Motor neuron (in vitro differentiated cells): ENCODE data around the gene ABCC4. TPM values are rescaled to one million over a fixed set of nuclear protein-coding genes. Genes with fewer than 3 reads are reported as not detected.

Source experiments
- ATAC-seq, 8 experiments: fragments of 200-7000 bp; cut with Tn5 transposase; replicated peaks in 6 of 8; 2 replicates each; pipeline ENCODE4 v1.8.0; 2021; ENCODE audit warnings: mild to moderate bottlenecking in 8 of 8, moderate library complexity in 8 of 8
- H3K27ac ChIP-seq, 2 donors: fragments of 250-450 bp; sonication (Bioruptor Pico); 2 replicates each; pipeline ENCODE4 v1.9.0; 2021; ENCODE audit warnings: antibody characterized with exemption in 2 of 2, mild to moderate bottlenecking in 2 of 2, moderate library complexity in 1 of 2
- H3K4me1 ChIP-seq, 2 donors: fragments of 250-450 bp; sonication (Bioruptor Pico); replicated peaks in 1 of 2; 2 replicates each; pipeline ENCODE4 v1.6.1; 2021; ENCODE audit warnings: antibody characterized with exemption in 2 of 2, mild to moderate bottlenecking in 2 of 2, moderate library complexity in 1 of 2
- H3K4me3 ChIP-seq, 5 donors: fragments of 250-450 bp; sonication (Bioruptor Pico); 2 replicates each; pipeline ENCODE4 v1.9.0; 2021; ENCODE audit warnings: antibody characterized with exemption in 5 of 5, mild to moderate bottlenecking in 5 of 5, moderate library complexity in 4 of 5
- WGBS, 10 experiments: fragments of 450-650 bp; shearing (Covaris generic); methylation state at CpG; one replicate each; pipeline ENCODE4 v1.0.0; 2022; 5-methylcytosine and 5-hydroxymethylcytosine counted together
- in situ Hi-C, 9 experiments: fragments of 400-800 bp; cut with MboI; loops; one replicate each; pipeline ENCODE4 v1.15.0; 2021; ENCODE audit warnings: low sequenced_read_pairs in 9 of 9, low pct_unique_long_range_greater_than_20kb in 2 of 9; ENCODE audit not compliant: unreplicated experiment in 9 of 9
- total RNA-seq, 8 experiments: library from RNA; unstranded; fragments of 300-600 nt; gene quantifications; 2 replicates each; pipeline versions ENCODE4 v1.2.3 to v1.2.4, GENCODE V29; 2022

Gene ABCC4
- total RNA-seq, 8 experiments from 2014 or later = 2.5 to 13.0 (median 8.0) TPM

- in situ Hi-C loops = loop anchor here in 2 of 9 experiments (25.0 kb wide), 2 partner anchors 453 to 478 kb away; partner anchors contain the start of gene SOX21 (in 1 of the 2)
- 89 to 100% (median 100%) methylated on average over 1 to 4 of the region's 4 CpGs; no CpG with 5 or more reads in 2 of the 10 experiments for WGBS, 10 experiments
- Histone ChIP-seq H3K27ac (no peak overlapping the region), H3K4me1 (no peaks in the 10 kb centered on the region), H3K4me3 (no peak overlapping the region)
- ATAC-seq = no peak
Measured at GRCh38 chr13:95164830-95165229, 136.4 kb downstream of the ABCC4 start.

GRCh38 chr13:95160112-95160906 lies 140.9 kb downstream of the ABCC4 start:
- in situ Hi-C loops = loop anchor here in 2 of 9 experiments (25.0 kb wide), 2 partner anchors 448 to 473 kb away; partner anchors contain the start of gene SOX21 (in 1 of the 2)
- Histone ChIP-seq H3K4me1 (peaks cover 0 to 5% of the 10 kb centered on the region in 2 donors), H3K4me3 (no peak overlapping the region), H3K27ac (no peak overlapping the region)
- ATAC-seq = peak in 5 of 8 experiments; percentile 50 to 98 (median 76)
- 52 to 100% (median 84%) methylated on average over 1 to 4 of the region's 4 CpGs; no CpG with 5 or more reads in 2 of the 10 experiments for WGBS, 10 experiments

GRCh38 chr13:95159458-95159857 lies 141.8 kb downstream of the ABCC4 start:
- no peak overlapping the region for H3K4me3 ChIP-seq
- in situ Hi-C loops = loop anchor here in 2 of 9 experiments (25.0 kb wide), 2 partner anchors 447 to 472 kb away; partner anchors contain the start of gene SOX21 (in 1 of the 2)
- WGBS, 10 experiments = 93 to 100% (median 99%) methylated on average over 1 to 6 of the region's 6 CpGs; no CpG with 5 or more reads in 2 of the 10 experiments
- ATAC-seq = no peak
- H3K27ac ChIP-seq = no peak overlapping the region
- H3K4me1 ChIP-seq = peaks cover 3 to 9% of the 10 kb centered on the region in 2 donors

DNA sequence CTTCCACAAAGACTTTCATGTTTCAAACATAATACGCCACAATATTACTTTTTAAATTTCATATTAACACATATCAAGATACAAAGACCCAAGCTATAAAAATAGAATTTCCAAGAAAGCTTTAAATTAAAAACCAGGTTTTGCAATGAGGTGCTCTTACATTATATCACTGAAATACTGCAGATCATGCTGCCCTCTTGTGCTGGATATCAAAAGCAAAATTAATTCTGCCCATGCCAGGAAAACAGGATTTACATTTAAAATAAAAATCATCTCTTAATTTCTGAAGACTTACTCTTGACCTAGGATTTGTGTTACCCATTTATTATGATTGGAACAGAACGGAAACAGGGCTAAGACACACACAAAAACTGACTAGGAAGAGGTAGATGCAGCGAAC lies 145.0 kb downstream of the ABCC4 start:
- WGBS, 10 experiments = 83 to 100% (median 93%) methylated on average over 1 to 3 of the region's 3 CpGs; no CpG with 5 or more reads in 1 of the 10 experiments
- in situ Hi-C loops = loop anchor here in 2 of 9 experiments (25.0 kb wide), 2 partner anchors 444 to 469 kb away; partner anchors contain the start of gene SOX21 (in 1 of the 2)
- no peak for ATAC-seq
- H3K4me3 ChIP-seq = no peak overlapping the region
- H3K27ac ChIP-seq = no peak overlapping the region
- peaks cover 13 to 23% of the 10 kb centered on the region in 2 donors for H3K4me1 ChIP-seq

GRCh38 chr13:95155504-95155903 lies 145.7 kb downstream of the ABCC4 start:
- WGBS, 10 experiments = 49 to 100% (median 73%) methylated on average over 1 to 3 of the region's 3 CpGs
- in situ Hi-C loops = loop anchor here in 2 of 9 experiments (25.0 kb wide), 2 partner anchors 443 to 468 kb away; partner anchors contain the start of gene SOX21 (in 1 of the 2)
- Histone ChIP-seq H3K4me3 (no peak overlapping the region), H3K4me1 (peaks cover 13 to 23% of the 10 kb centered on the region in 2 donors), H3K27ac (no peak overlapping the region)
- ATAC-seq = no peak

- WGBS, 10 experiments = 60 to 100% (median 87%) methylated on average over 1 to 4 of the region's 4 CpGs; no CpG with 5 or more reads in 1 of the 10 experiments
- Histone ChIP-seq H3K4me1 (peaks cover 13 to 23% of the 10 kb centered on the region in 2 donors), H3K4me3 (no peak overlapping the region), H3K27ac (no peak overlapping the region)
- ATAC-seq = no peak
- in situ Hi-C loops = loop anchor here in 2 of 9 experiments (25.0 kb wide), 2 partner anchors 443 to 468 kb away; partner anchors contain the start of gene SOX21 (in 1 of the 2)
Measured at GRCh38 chr13:95155093-95155492, 146.2 kb downstream of the ABCC4 start.

- ATAC-seq = peak; percentile 49 to 91 (median 70)
- 0 to 56% (median 13%) methylated on average over 1 to 3 of the region's 3 CpGs; no CpG with 5 or more reads in 3 of the 10 experiments for WGBS, 10 experiments
- Histone ChIP-seq H3K4me1 (peaks cover 13 to 23% of the 10 kb centered on the region in 2 donors), H3K27ac (no peak overlapping the region), H3K4me3 (no peak overlapping the region)
- in situ Hi-C loops = loop anchor here in 2 of 9 experiments (25.0 kb wide), 2 partner anchors 442 to 467 kb away; partner anchors contain the start of gene SOX21 (in 1 of the 2)
Measured at GRCh38 chr13:95154413-95154886, 146.8 kb downstream of the ABCC4 start.

DNA sequence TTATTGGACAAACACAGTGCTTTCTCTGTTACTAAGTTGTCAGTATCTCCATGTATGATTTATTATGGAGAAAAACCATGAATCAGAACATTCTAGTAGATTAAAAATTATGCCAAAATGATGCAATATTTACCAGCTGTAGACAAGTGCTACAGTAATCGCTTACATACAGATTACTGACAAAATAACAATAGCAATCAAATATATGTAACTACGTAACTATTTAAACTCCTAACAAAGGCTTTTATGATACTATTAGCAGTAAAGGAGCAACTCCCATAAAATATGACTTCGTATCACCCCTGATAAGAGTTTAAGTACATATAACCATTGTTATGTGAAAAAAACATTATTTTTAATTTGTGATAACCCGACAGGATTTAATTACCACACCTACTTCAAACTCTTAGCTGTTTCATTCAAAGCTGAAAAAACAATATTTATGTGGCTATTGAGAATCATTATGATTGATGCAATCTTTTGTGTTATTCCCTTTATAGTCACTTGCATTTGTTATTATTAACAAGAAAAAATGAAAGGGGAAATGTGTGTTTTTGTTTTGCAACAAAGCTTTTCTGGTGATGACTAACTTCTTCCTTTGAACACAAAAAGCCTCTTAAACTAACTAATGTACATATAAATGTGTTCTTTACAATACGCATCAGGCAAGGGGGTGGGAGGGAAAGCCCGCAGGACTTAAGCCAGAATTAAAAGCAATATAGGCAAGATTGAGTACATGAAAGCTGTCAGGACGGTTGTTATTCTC lies 147.4 kb downstream of the ABCC4 start:
- WGBS, 10 experiments = 23 to 86% (median 42%) methylated on average over 3 to 7 of the region's 7 CpGs
- H3K4me1 ChIP-seq = peaks cover 13 to 23% of the 10 kb centered on the region in 2 donors
- ATAC-seq = peak; percentile 52 to 89 (median 81)
- no peak overlapping the region for H3K27ac ChIP-seq
- no peak overlapping the region for H3K4me3 ChIP-seq
- in situ Hi-C loops = loop anchor here in 2 of 9 experiments (25.0 kb wide), 2 partner anchors 442 to 467 kb away; partner anchors contain the start of gene SOX21 (in 1 of the 2)

- Histone ChIP-seq H3K4me3 (no peak overlapping the region), H3K4me1 (peaks cover 13 to 23% of the 10 kb centered on the region in 2 donors), H3K27ac (no peak overlapping the region)
- peak in 2 of 8 experiments; percentile 29 to 43 for ATAC-seq
- WGBS, 10 experiments = 91 to 100% (median 95%) methylated on average over 1 to 4 of the region's 4 CpGs; no CpG with 5 or more reads in 1 of the 10 experiments
- in situ Hi-C loops = loop anchor here in 2 of 9 experiments (25.0 kb wide), 2 partner anchors 440 to 465 kb away; partner anchors contain the start of gene SOX21 (in 1 of the 2)
Measured at GRCh38 chr13:95151942-95152587, 149.2 kb downstream of the ABCC4 start.

DNA sequence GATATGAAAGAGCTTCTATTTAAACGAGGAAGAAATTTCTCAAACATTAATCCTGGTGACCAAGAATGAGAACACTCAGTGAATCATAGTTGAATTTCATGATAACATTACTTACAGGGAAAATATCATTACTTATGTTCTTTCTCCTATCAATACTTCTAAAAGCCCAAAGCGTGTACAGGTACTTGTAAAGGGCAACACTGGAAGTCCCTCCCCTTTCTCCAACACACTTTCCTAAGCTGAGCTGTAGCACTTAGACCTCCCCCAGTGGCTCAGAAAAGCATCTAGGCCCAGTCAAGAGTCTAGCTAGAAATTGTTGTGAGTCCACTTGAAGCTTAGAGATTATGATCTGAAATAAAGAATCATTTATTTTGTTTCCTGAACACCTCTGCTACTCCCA lies 150.7 kb downstream of the ABCC4 start:
- WGBS, 10 experiments = 50 to 92% (median 80%) methylated on average over 1 to 2 of the region's 2 CpGs; no CpG with 5 or more reads in 3 of the 10 experiments
- in situ Hi-C loops = loop anchor here in 2 of 9 experiments (25.0 kb wide), 2 partner anchors 438 to 463 kb away; partner anchors contain the start of gene SOX21 (in 1 of the 2)
- Histone ChIP-seq H3K4me3 (no peak overlapping the region), H3K27ac (no peak overlapping the region), H3K4me1 (peaks cover 13 to 18% of the 10 kb centered on the region in 2 donors)
- no peak for ATAC-seq

- ATAC-seq = no peak
- Histone ChIP-seq H3K4me3 (no peak overlapping the region), H3K4me1 (no peaks in the 10 kb centered on the region), H3K27ac (no peak overlapping the region)
- WGBS, 10 experiments = 21 to 100% (median 86%) methylated on average over 1 to 3 of the region's 3 CpGs; no CpG with 5 or more reads in 1 of the 10 experiments
- in situ Hi-C loops = loop anchor here in 1 of 9 experiments (25.0 kb wide), 2 partner anchors 459 to 709 kb away; no protein-coding TSS in a partner anchor
Measured at GRCh38 chr13:95146486-95146885, 154.8 kb downstream of the ABCC4 start.
